ENCODE measurements around the gene AQP4.

AQP4 gene

GRCh38 chr18:26865557-26865956 is at the start of gene AQP4:
Gene AQP4, minus strand, starts transcription at chr18:26865707. Its CDS starts 18 bp downstream, at chr18:26865689.
- DNase-seq: no peak

- no peak for DNase-seq
Observed at GRCh38 chr18:26911840-26912239, 46.3 kb upstream of the AQP4 start.

- no peak for DNase-seq
Observed at GRCh38 chr18:26909599-26910290, 44.2 kb upstream of the AQP4 start.

- no peak for DNase-seq
Observed at GRCh38 chr18:26908906-26909305, 43.4 kb upstream of the AQP4 start.

- DNase-seq: no peak
Observed at GRCh38 chr18:26902291-26902690, 36.8 kb upstream of the AQP4 start.

GRCh38 chr18:26901020-26901419 is 35.5 kb upstream of the AQP4 start:
- DNase-seq: no peak

- no peak for DNase-seq
Observed at GRCh38 chr18:26894426-26894825, 28.9 kb upstream of the AQP4 start.

- DNase-seq: no peak
Observed at GRCh38 chr18:26893996-26894395, 28.5 kb upstream of the AQP4 start.

- DNase-seq: no peak
Observed at GRCh38 chr18:26888259-26888658, 22.8 kb upstream of the AQP4 start.

- DNase-seq: no peak
Observed at GRCh38 chr18:26875040-26875654, 9.6 kb upstream of the AQP4 start.

GRCh38 chr18:26874283-26874682 is 8.8 kb upstream of the AQP4 start:
- DNase-seq: no peak

GRCh38 chr18:26869640-26870039 is 4.1 kb upstream of the AQP4 start:
- no peak for DNase-seq

- no peak for DNase-seq
Observed at GRCh38 chr18:26868968-26869586, 3.6 kb upstream of the AQP4 start.

GRCh38 chr18:26867471-26867870 is 2.0 kb upstream of the AQP4 start:
- DNase-seq: no peak

- DNase-seq: no peak
Observed at GRCh38 chr18:26864658-26865057, 849 bp downstream of the AQP4 start.

GRCh38 chr18:26863921-26864497 is 1.5 kb downstream of the AQP4 start:
- DNase-seq: no peak

GRCh38 chr18:26863122-26863879 is 2.2 kb downstream of the AQP4 start:
- no peak for DNase-seq

- no peak for DNase-seq
Observed at GRCh38 chr18:26862084-26862483, 3.4 kb downstream of the AQP4 start.

GRCh38 chr18:26854292-26854881 is 11.1 kb downstream of the AQP4 start:
- DNase-seq: no peak

- no peak for DNase-seq
Observed at GRCh38 chr18:26853401-26853800, 12.1 kb downstream of the AQP4 start.

GRCh38 chr18:26843760-26844159 is 21.7 kb downstream of the AQP4 start:
- no peak for DNase-seq

- no peak for DNase-seq
Observed at GRCh38 chr18:26840965-26841364, 24.5 kb downstream of the AQP4 start.

GRCh38 chr18:26839609-26840008 is 25.9 kb downstream of the AQP4 start:
- DNase-seq: no peak

Measured in activated CD4-positive, alpha-beta T cell treated with anti-CD3 and anti-CD28 coated beads for 1 hour (primary cell).